T-cell (primary cell): ENCODE results near the gene ACTN1. TPM values are rescaled to one million over a fixed set of nuclear protein-coding genes. Genes with fewer than 3 reads are reported as not detected.

Experiments
- ATAC-seq, 4 experiments: fragments of 200-7000 bp in 3 of 4; fragments of 150-1000 bp in 1 of 4; cut with Tn5 transposase; replicated peaks in 1 of 4; 1 replicate in 3 of 4; 2 replicates in 1 of 4; pipeline ENCODE4 v1.10.0; 2021; ENCODE audit warnings: moderate library complexity in 3 of 4, mild to moderate bottlenecking in 2 of 4, moderate number of reproducible peaks in 1 of 4
- CTCF ChIA-PET, 2 donors: fragments of 300-600 bp; sonication (Branson Sonifier 250); formaldehyde crosslinking; loops; one replicate each; lab custom pipeline; 2022; ENCODE audit warnings: antibody characterized with exemption in 2 of 2; lab: Charles Lee
- POLR2A ChIA-PET, 2 donors: fragments of 300-600 bp; sonication (Branson Sonifier 250); formaldehyde crosslinking; loops; one replicate each; lab custom pipeline; 2022; ENCODE audit warnings: antibody characterized with exemption in 2 of 2; lab: Charles Lee
- DNase-seq, 35 experiments: peaks; one replicate each; pipeline versions ENCODE4 v3.0.0 to v3.0.0-alpha.2; 2013 to 2023
- H3K27ac ChIP-seq: one replicate; pipeline ENCODE4 v1.5.1; 2013; ENCODE audit warnings: low read length
- H3K27me3 ChIP-seq, 2 experiments: replicated peaks in 1 of 2; 1 replicate in 1 of 2; 2 replicates in 1 of 2; pipeline versions ENCODE4 v1.6.1 to v1.7.0; 2013; ENCODE audit warnings: low read length in 1 of 2, mixed read lengths in 1 of 2; ENCODE audit not compliant: control insufficient read depth in 2 of 2, insufficient read depth in 2 of 2; ENCODE audit errors: extremely low read depth in 1 of 2
- H3K36me3 ChIP-seq, 2 donors: 1 replicate in 1 of 2; 2 replicates in 1 of 2; pipeline versions ENCODE4 v1.6.1 to v1.7.0; 2013; ENCODE audit warnings: low read length in 1 of 2; ENCODE audit not compliant: control insufficient read depth in 2 of 2, insufficient read depth in 1 of 2; ENCODE audit errors: extremely low read depth in 1 of 2
- H3K4me1 ChIP-seq, 2 experiments: 1 replicate in 1 of 2; 2 replicates in 1 of 2; pipeline versions ENCODE4 v1.6.1 to v1.7.0; 2013; ENCODE audit warnings: low read length in 2 of 2, mixed read lengths in 1 of 2; ENCODE audit not compliant: insufficient read depth in 2 of 2, control insufficient read depth in 1 of 2; ENCODE audit errors: extremely low read depth in 1 of 2
- H3K4me3 ChIP-seq, 2 donors: 1 replicate in 1 of 2; 2 replicates in 1 of 2; pipeline versions ENCODE4 v1.5.1 to v1.7.0; 2013; ENCODE audit warnings: mild to moderate bottlenecking in 2 of 2, low read length in 1 of 2, moderate library complexity in 1 of 2; ENCODE audit not compliant: control insufficient read depth in 1 of 2; ENCODE audit errors: extremely low read depth in 1 of 2
- H3K9me3 ChIP-seq: 2 replicates; pipeline ENCODE4 v1.7.0; 2013
- H3K27ac Mint-ChIP-seq, 2 donors: one replicate each; pipeline ENCODE4 v1.8.0; 2020 to 2021; ENCODE audit warnings: mild to moderate bottlenecking in 2 of 2, mixed read lengths in 2 of 2
- H3K27me3 Mint-ChIP-seq, 2 donors: one replicate each; pipeline ENCODE4 v1.8.0; 2021 to 2022; ENCODE audit warnings: mixed read lengths in 2 of 2
- H3K36me3 Mint-ChIP-seq: one replicate; pipeline ENCODE4 v1.8.0; 2021; ENCODE audit warnings: mixed read lengths
- H3K4me1 Mint-ChIP-seq, 3 donors: one replicate each; pipeline ENCODE4 v1.8.0; 2020 to 2022; ENCODE audit warnings: mixed read lengths in 3 of 3, mild to moderate bottlenecking in 1 of 3
- H3K4me3 Mint-ChIP-seq, 3 donors: one replicate each; pipeline ENCODE4 v1.8.0; 2020 to 2022; ENCODE audit warnings: mild to moderate bottlenecking in 3 of 3, mixed read lengths in 3 of 3, moderate library complexity in 3 of 3
- H3K9me3 Mint-ChIP-seq, 3 donors: one replicate each; pipeline ENCODE4 v1.8.0; 2020 to 2022; ENCODE audit warnings: mixed read lengths in 3 of 3
- WGBS: methylation state at CpG from one replicate; pipeline ENCODE4 v1.1.5; 2013; ENCODE audit warnings: missing lambda C conversion rate; ENCODE audit not compliant: insufficient coverage; 5-methylcytosine and 5-hydroxymethylcytosine counted together
- total RNA-seq, 35 experiments: library from RNA in 6 of 35; stranded (reverse) in 6 of 35; fragments of 120-200 nt in 1 of 35; gene quantifications; one replicate each; pipeline versions ENCODE4 v1.2.1 to v1.2.4 and lab custom pipeline; 2013 to 2026

ACTN1 gene
- total RNA-seq, 5 donors from 2014 or later (not counting 1 experiment from before 2014, with no cell fraction given): 84.8 to 219 (median 122) TPM

- ChIA-PET CTCF (interaction anchor here in 1 of 2 donors (0.7 kb wide), 1 partner anchor 203 kb away, joined by 3 read pairs; no protein-coding TSS in a partner anchor), POLR2A (interaction anchor here in 1 of 2 donors (0.6 kb wide), 1 partner anchor 141 kb away, joined by 9 read pairs; no protein-coding TSS in a partner anchor)
- Histone ChIP-seq H3K36me3 (peaks cover 30 to 78% of the 10 kb centered on the region in 2 donors), H3K4me3 (no peak overlapping the region), H3K27ac (no peak overlapping the region), H3K9me3 (no peaks in the 10 kb centered on the region), H3K4me1 (no peaks in the 10 kb centered on the region), H3K27me3 (peaks cover 0 to 3% of the 10 kb centered on the region in 2 experiments)
- no peaks in the 10 kb centered on the region for H3K4me1 Mint-ChIP-seq
- ATAC-seq (no peak), DNase-seq (no peak)
- 97% methylated on average over 5 of the region's 21 CpGs for WGBS
- H3K9me3 Mint-ChIP-seq: no peaks in the 10 kb centered on the region
- H3K4me3 Mint-ChIP-seq: no peak overlapping the region
- peaks cover 27% of the 10 kb centered on the region for H3K36me3 Mint-ChIP-seq
- no peaks in the 10 kb centered on the region for H3K27me3 Mint-ChIP-seq
- no peak overlapping the region for H3K27ac Mint-ChIP-seq
Observed at GRCh38 chr14:68891851-68892660, 87.0 kb downstream of the ACTN1 start.

- H3K27ac Mint-ChIP-seq: no peak overlapping the region
- no peaks in the 10 kb centered on the region for H3K4me1 Mint-ChIP-seq
- Histone ChIP-seq H3K27me3 (peaks cover 0 to 3% of the 10 kb centered on the region in 2 experiments), H3K4me3 (no peak overlapping the region), H3K9me3 (no peaks in the 10 kb centered on the region), H3K27ac (no peak overlapping the region), H3K36me3 (peaks cover 21 to 69% of the 10 kb centered on the region in 2 donors), H3K4me1 (no peaks in the 10 kb centered on the region)
- POLR2A ChIA-PET: no interaction called here
- H3K4me3 Mint-ChIP-seq: no peak overlapping the region
- peaks cover 27% of the 10 kb centered on the region for H3K36me3 Mint-ChIP-seq
- H3K9me3 Mint-ChIP-seq: no peaks in the 10 kb centered on the region
- H3K27me3 Mint-ChIP-seq: no peaks in the 10 kb centered on the region
- DNase-seq: no peak
- ATAC-seq: no peak
- CTCF ChIA-PET: no interaction called here
- 88% methylated on average over 6 of the region's 9 CpGs for WGBS
Observed at GRCh38 chr14:68890173-68890931, 88.8 kb downstream of the ACTN1 start.

GRCh38 chr14:68888883-68889282, 90.2 kb downstream of the ACTN1 start:
- Histone ChIP-seq H3K27ac (no peak overlapping the region), H3K9me3 (no peaks in the 10 kb centered on the region), H3K27me3 (peaks cover 0 to 3% of the 10 kb centered on the region in 2 experiments), H3K36me3 (peaks cover 17 to 68% of the 10 kb centered on the region in 2 donors), H3K4me1 (no peaks in the 10 kb centered on the region), H3K4me3 (no peak overlapping the region)
- no peaks in the 10 kb centered on the region for H3K27me3 Mint-ChIP-seq
- CTCF ChIA-PET: interaction anchor here (0.5 to 0.8 kb wide), 2 partner anchors 9 to 821 kb away, joined by 3 read pairs; no protein-coding TSS in a partner anchor
- H3K9me3 Mint-ChIP-seq: no peaks in the 10 kb centered on the region
- 100% methylated on average over 4 of the region's 8 CpGs for WGBS
- POLR2A ChIA-PET: interaction anchor here in 1 of 2 donors (0.5 kb wide), 1 partner anchor 1788 kb away, joined by 4 read pairs; no protein-coding TSS in a partner anchor
- H3K4me1 Mint-ChIP-seq: no peaks in the 10 kb centered on the region
- H3K27ac Mint-ChIP-seq: no peak overlapping the region
- H3K36me3 Mint-ChIP-seq: peaks cover 27% of the 10 kb centered on the region
- no peak for DNase-seq
- ATAC-seq: no peak
- H3K4me3 Mint-ChIP-seq: no peak overlapping the region

- Mint-ChIP-seq H3K27me3 (no peaks in the 10 kb centered on the region), H3K27ac (peak overlapping the region in 1 of 2 donors; percentile 28), H3K36me3 (peaks cover 27% of the 10 kb centered on the region), H3K9me3 (no peaks in the 10 kb centered on the region), H3K4me3 (no peak overlapping the region), H3K4me1 (no peaks in the 10 kb centered on the region)
- no peak for DNase-seq
- no peak overlapping the region for H3K4me3 ChIP-seq
- no peak for ATAC-seq
- ChIA-PET POLR2A (no interaction called here), CTCF (interaction anchor here (0.5 to 0.8 kb wide), 2 partner anchors 10 to 822 kb away, joined by 3 read pairs; no protein-coding TSS in a partner anchor)
- H3K9me3 ChIP-seq: no peaks in the 10 kb centered on the region
- peaks cover 15 to 63% of the 10 kb centered on the region in 2 donors for H3K36me3 ChIP-seq
- no peaks in the 10 kb centered on the region for H3K4me1 ChIP-seq
- no peak overlapping the region for H3K27ac ChIP-seq
- H3K27me3 ChIP-seq: peaks cover 0 to 3% of the 10 kb centered on the region in 2 experiments
- WGBS: 87% methylated on average over 17 of the region's 20 CpGs
Observed at GRCh38 chr14:68888025-68888850, 90.9 kb downstream of the ACTN1 start.

GRCh38 chr14:68886109-68886434, 93.0 kb downstream of the ACTN1 start:
- H3K27ac ChIP-seq: no peak overlapping the region
- DNase-seq (peak in 1 of 35 experiments; percentile 2), ATAC-seq (no peak)
- no peaks in the 10 kb centered on the region for H3K4me1 Mint-ChIP-seq
- no peaks in the 10 kb centered on the region for H3K9me3 ChIP-seq
- no peak overlapping the region for H3K4me3 Mint-ChIP-seq
- no peaks in the 10 kb centered on the region for H3K27me3 ChIP-seq
- H3K9me3 Mint-ChIP-seq: no peaks in the 10 kb centered on the region
- H3K4me1 ChIP-seq: no peaks in the 10 kb centered on the region
- no peak overlapping the region for H3K27ac Mint-ChIP-seq
- 78% methylated on average over 3 of the region's 4 CpGs for WGBS
- no peaks in the 10 kb centered on the region for H3K27me3 Mint-ChIP-seq
- CTCF ChIA-PET: no interaction called here
- H3K36me3 Mint-ChIP-seq: peaks cover 33% of the 10 kb centered on the region
- H3K36me3 ChIP-seq: peaks cover 13 to 66% of the 10 kb centered on the region in 2 donors
- no peak overlapping the region for H3K4me3 ChIP-seq
- POLR2A ChIA-PET: no interaction called here
